Transverse colon (tissue), 4 donors: Measurements from ENCODE around the gene HIP1R.

Source experiments
- CTCF ChIP-seq, 5 experiments: fragments of 200-600 bp in 3 of 5; fragments of 450-650 bp in 2 of 5; sonication (generic) in 3 of 5; IDR thresholded peaks; 1 replicate in 2 of 5; 2 replicates in 3 of 5; pipeline ENCODE4 v1.5.1; 2016 to 2017; ENCODE audit warnings: antibody characterized with exemption in 5 of 5, inconsistent platforms in 3 of 5, mild to moderate bottlenecking in 2 of 5, moderate library complexity in 1 of 5
- EP300 ChIP-seq: sonication (generic); formaldehyde crosslinking; IDR thresholded peaks from one replicate; pipeline ENCODE4 v1.6.1; 2017; ENCODE audit warnings: antibody characterized with exemption, low read depth
- POLR2A ChIP-seq: fragments of 450-650 bp; IDR thresholded peaks from one replicate; pipeline ENCODE4 v1.6.1; 2016; ENCODE audit warnings: antibody characterized with exemption, mild to moderate bottlenecking, moderate library complexity
- POLR2AphosphoS5 ChIP-seq, 3 donors: sonication (generic); formaldehyde crosslinking; IDR thresholded peaks; one replicate each; pipeline ENCODE4 v1.6.1; 2016; ENCODE audit warnings: antibody characterized with exemption in 3 of 3

DNA sequence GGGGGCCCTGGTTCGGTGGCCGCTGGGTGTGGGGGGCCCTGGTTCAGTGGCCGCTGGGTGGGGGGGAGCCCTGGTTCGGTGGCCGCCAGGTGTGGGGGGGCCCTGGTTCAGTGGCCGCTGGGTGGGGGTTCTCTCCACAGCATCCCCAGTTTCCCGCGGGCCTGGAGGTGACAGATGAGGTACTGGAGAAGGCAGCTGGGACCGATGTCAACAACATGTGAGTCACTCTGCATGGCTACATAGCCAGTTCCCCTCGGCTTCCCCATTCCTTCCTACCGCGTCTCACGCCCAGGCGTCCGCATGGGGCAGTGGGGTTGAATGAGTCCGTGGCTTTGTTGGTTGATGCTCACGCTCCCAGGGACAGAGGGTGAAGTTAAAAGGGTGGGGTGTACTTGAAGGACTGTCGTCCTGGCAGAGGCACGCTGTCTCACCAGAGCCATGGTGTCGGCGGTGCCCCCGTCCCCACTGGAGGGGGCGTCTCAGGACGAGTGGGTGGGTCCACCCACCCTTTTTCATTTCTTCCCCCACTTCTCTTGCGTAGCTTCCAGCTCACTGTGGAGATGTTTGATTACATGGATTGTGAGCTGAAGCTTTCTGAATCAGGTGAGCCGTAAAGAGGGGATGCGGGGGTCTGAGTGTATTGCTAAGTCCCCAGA lies 15.6 kb downstream of the HIP1R start:
- TF ChIP-seq POLR2A (no peak), CTCF (IDR thresholded peaks at IDR 0.05) (no peak), POLR2AphosphoS5 (IDR thresholded peaks at IDR 0.05) (no peak), EP300 (no peak)
